SK-N-SH (cell line): ENCODE measurements around the gene TSHZ2. TPM values are rescaled to one million over a fixed set of nuclear protein-coding genes. Genes with fewer than 3 reads are reported as not detected.

Source experiments
- CTCF ChIA-PET: fragments of 300-600, 350-600 bp; formaldehyde crosslinking; extraction: SDS; loops from one replicate; lab custom pipeline; 2021; lab: Yijun Ruan, JAX
- POLR2A ChIA-PET: fragments of 350-600 bp; sonication (Branson Sonifier 250); formaldehyde crosslinking; extraction: SDS; loops from one replicate; lab custom pipeline; 2020; ENCODE audit warnings: antibody characterized with exemption, inconsistent platforms; lab: Yijun Ruan, JAX
- DNase-seq: peaks from one replicate; pipeline ENCODE4 v3.0.0; 2012
- H2AFZ ChIP-seq: fragments of 200-600 bp; sonication (generic); 2 replicates; pipeline ENCODE4 v1.8.1; 2016; ENCODE audit warnings: antibody characterized with exemption, mild to moderate bottlenecking, low read depth
- H3F3A ChIP-seq: fragments of 200-600 bp; sonication (generic); replicated peaks from 2 replicates; pipeline ENCODE3; 2016; ENCODE audit warnings: antibody characterized with exemption, mild to moderate bottlenecking; ENCODE audit not compliant: insufficient read depth
- H3K27ac ChIP-seq, 2 experiments: fragments of 200-500 bp in 1 of 2; fragments of 200-600 bp in 1 of 2; sonication (Bioruptor generic) in 1 of 2; sonication (generic), shearing (Covaris generic) in 1 of 2; 2 replicates each; pipeline versions ENCODE4 v1.5.1 to v1.6.1; 2014 to 2016; ENCODE audit warnings: low read depth in 2 of 2, inconsistent platforms in 1 of 2, low read length in 1 of 2, mild to moderate bottlenecking in 1 of 2, mixed read lengths in 1 of 2
- H3K27me3 ChIP-seq: fragments of 200-600 bp; sonication (generic), shearing (Covaris generic); 2 replicates; pipeline ENCODE4 v1.6.1; 2016; ENCODE audit warnings: mixed run types; ENCODE audit not compliant: insufficient read depth
- H3K36me3 ChIP-seq, 2 experiments: fragments of 200-500 bp in 1 of 2; fragments of 200-600 bp in 1 of 2; sonication (Bioruptor generic) in 1 of 2; sonication (generic) in 1 of 2; replicated peaks in 1 of 2; 2 replicates each; pipeline versions ENCODE3 to v1.5.1; 2014 to 2016; ENCODE audit warnings: low read length in 1 of 2, mild to moderate bottlenecking in 1 of 2; ENCODE audit not compliant: insufficient read depth in 2 of 2, control insufficient read depth in 1 of 2
- H3K4me1 ChIP-seq, 2 experiments: fragments of 200-500 bp in 1 of 2; fragments of 200-600 bp in 1 of 2; sonication (Bioruptor generic) in 1 of 2; sonication (generic), shearing (Covaris generic) in 1 of 2; 2 replicates each; pipeline versions ENCODE4 v1.5.1 to v1.6.1; 2014 to 2016; ENCODE audit warnings: low read depth in 1 of 2, low read length in 1 of 2, mixed run types in 1 of 2; ENCODE audit not compliant: insufficient read depth in 2 of 2, control insufficient read depth in 1 of 2
- H3K4me2 ChIP-seq: fragments of 200-600 bp; sonication (generic), shearing (Covaris generic); 2 replicates; pipeline ENCODE4 v1.6.1; 2017; ENCODE audit warnings: mixed run types
- H3K4me3 ChIP-seq, 2 experiments: fragments of 200-500 bp in 1 of 2; fragments of 200-600 bp in 1 of 2; sonication (Bioruptor generic) in 1 of 2; sonication (generic), shearing (Covaris generic) in 1 of 2; 2 replicates each; pipeline versions ENCODE4 v1.5.1 to v1.8.1; 2014 to 2016; ENCODE audit warnings: low read depth in 2 of 2, inconsistent platforms in 1 of 2, low read length in 1 of 2, mild to moderate bottlenecking in 1 of 2, mixed read lengths in 1 of 2, moderate library complexity in 1 of 2
- H3K79me2 ChIP-seq: fragments of 200-600 bp; sonication (generic); 2 replicates; pipeline ENCODE4 v1.8.1; 2017; ENCODE audit warnings: mild to moderate bottlenecking; ENCODE audit not compliant: insufficient read depth
- H3K9ac ChIP-seq: fragments of 200-600 bp; sonication (generic); 2 replicates; pipeline ENCODE4 v1.6.1; 2017; ENCODE audit warnings: mixed run types
- H3K9me2 ChIP-seq: fragments of 200-600 bp; sonication (generic); 2 replicates; pipeline ENCODE4 v1.6.1; 2017; ENCODE audit warnings: mixed run types
- H3K9me3 ChIP-seq: fragments of 200-600 bp; sonication (generic); 2 replicates; pipeline ENCODE4 v1.6.1; 2017; ENCODE audit warnings: mixed run types, mild to moderate bottlenecking, moderate library complexity
- H4K20me1 ChIP-seq: fragments of 200-600 bp; sonication (generic); 2 replicates; pipeline ENCODE4 v1.6.1; 2017; ENCODE audit warnings: mild to moderate bottlenecking, mixed run types; ENCODE audit not compliant: insufficient read depth
- ELF1 ChIP-seq: IDR thresholded peaks from 2 replicates; pipeline ENCODE4 v1.4.0; 2012
- EP300 ChIP-seq, 2 experiments: IDR thresholded peaks; 2 replicates each; pipeline versions ENCODE4 v1.4.0 to v1.6.1; 2012; ENCODE audit warnings: borderline replicate concordance in 1 of 2, low read depth in 1 of 2, low read length in 1 of 2
- EZH2phosphoT487 ChIP-seq: fragments of 200-600 bp; sonication (generic); IDR thresholded peaks from 2 replicates; pipeline ENCODE4 v1.6.1; 2017; ENCODE audit warnings: low read depth, mixed run types, mild to moderate bottlenecking, antibody characterized with exemption, moderate library complexity, borderline replicate concordance
- FOXM1 ChIP-seq: IDR thresholded peaks from 2 replicates; pipeline ENCODE4 v1.4.0; 2012; ENCODE audit warnings: low read depth, mild to moderate bottlenecking
- GABPA ChIP-seq: IDR thresholded peaks from 2 replicates; pipeline ENCODE4 v1.4.0; 2012; ENCODE audit warnings: low read depth, mild to moderate bottlenecking
- IRF3 ChIP-seq: fragments of 150-350 bp; IDR thresholded peaks from 2 replicates; pipeline ENCODE4 v1.6.1; 2016; ENCODE audit warnings: mild to moderate bottlenecking, low read depth, low read length
- MXI1 ChIP-seq: IDR thresholded peaks from 2 replicates; pipeline ENCODE4 v1.6.1; 2012; ENCODE audit warnings: mild to moderate bottlenecking, low read depth, low read length, improper control_type of control experiment
- NFIC ChIP-seq: IDR thresholded peaks from 2 replicates; pipeline ENCODE4 v1.4.0; 2012; ENCODE audit warnings: borderline replicate concordance
- NRF1 ChIP-seq: IDR thresholded peaks from 2 replicates; pipeline ENCODE4 v1.6.1; 2012; ENCODE audit warnings: low read depth, mild to moderate bottlenecking, low read length
- PBX3 ChIP-seq: IDR thresholded peaks from 2 replicates; pipeline ENCODE4; 2012
- POLR2AphosphoS5 ChIP-seq: IDR thresholded peaks from 2 replicates; pipeline ENCODE4 v1.6.1; 2012; ENCODE audit warnings: low read depth, low read length
- RAD21 ChIP-seq: IDR thresholded peaks from 2 replicates; pipeline ENCODE4 v1.6.1; 2012; ENCODE audit warnings: mild to moderate bottlenecking, low read length
- RFX5 ChIP-seq: IDR thresholded peaks from 2 replicates; pipeline ENCODE4 v1.6.1; 2012; ENCODE audit warnings: mild to moderate bottlenecking, improper control_type of control experiment, low read length
- TAF1 ChIP-seq: IDR thresholded peaks from 2 replicates; pipeline ENCODE4 v1.6.1; 2012; ENCODE audit warnings: low read depth, mild to moderate bottlenecking, low read length, moderate library complexity, borderline replicate concordance
- TEAD4 ChIP-seq: IDR thresholded peaks from 2 replicates; pipeline ENCODE4 v1.4.0; 2012; ENCODE audit warnings: mild to moderate bottlenecking, borderline replicate concordance; ENCODE audit not compliant: insufficient read depth
- USF2 ChIP-seq: fragments of 150-350 bp; IDR thresholded peaks from 2 replicates; pipeline ENCODE4 v1.6.1; 2017; ENCODE audit warnings: antibody characterized with exemption, low read length, low read depth, borderline replicate concordance
- WGBS: methylation state at CpG from one replicate; pipeline ENCODE4 v1.1.6; 2017; ENCODE audit warnings: low lambda C conversion rate; 5-methylcytosine and 5-hydroxymethylcytosine counted together
- polyA plus RNA-seq, 3 experiments: library from polyadenylated mRNA; depleted of rRNA; stranded (reverse); fragments of >200 nt; gene quantifications; 2 replicates each; pipeline ENCODE4 v1.2.3, GENCODE V29; 2012

Gene TSHZ2
- polyA plus RNA-seq, 1 of the 3 experiments (the other 2 are of a cell fraction) = 0.13 TPM

GRCh38 chr20:53141201-53142050 is 169.3 kb downstream of the TSHZ2 start:
- DNase-seq = no peak
- Histone ChIP-seq H3K4me3 (no peak overlapping the region), H3K9me3 (no peaks in the 10 kb centered on the region), H3K27ac (no peak overlapping the region; a peak in 1 of 4 replicates), H3K9ac (no peak overlapping the region), H3K4me1 (peaks cover 0 to 9% of the 10 kb centered on the region in 2 experiments; a peak in 2 of 4 replicates), H2AFZ (no peak overlapping the region), H3K4me2 (no peak overlapping the region), H3K36me3 (no peaks in the 10 kb centered on the region), H3K9me2 (no peaks in the 10 kb centered on the region), H3F3A (no peaks in the 10 kb centered on the region), H3K79me2 (no peaks in the 10 kb centered on the region), H4K20me1 (no peaks in the 10 kb centered on the region), H3K27me3 (no peaks in the 10 kb centered on the region)
- TF ChIP-seq EP300 (IDR thresholded peaks at IDR 0.05; ENCODE audit: borderline replicate concordance in 1 of 2, low read depth in 1 of 2, low read length in 1 of 2) (no peak), GABPA (no peak), EZH2phosphoT487 (no peak), ELF1 (no peak), RAD21 (no peak), USF2 (no peak), MXI1 (no peak), IRF3 (no peak), PBX3 (no peak), TEAD4 (no peak), FOXM1 (no peak), NFIC (no peak), NRF1 (no peak), RFX5 (no peak), TAF1 (no peak), POLR2AphosphoS5 (no peak)
- POLR2A ChIA-PET = no interaction called here
- 55% methylated on average over 10 of the region's 11 CpGs for WGBS
- CTCF ChIA-PET = no interaction called here
